ENCODE measurements around the gene ZNF777. TPM values are rescaled to one million over a fixed set of nuclear protein-coding genes. Genes with fewer than 3 reads are reported as not detected.

Gene ZNF777
- total RNA-seq, 2 experiments from 2014 or later: 11.7 to 12.5 TPM

DNA sequence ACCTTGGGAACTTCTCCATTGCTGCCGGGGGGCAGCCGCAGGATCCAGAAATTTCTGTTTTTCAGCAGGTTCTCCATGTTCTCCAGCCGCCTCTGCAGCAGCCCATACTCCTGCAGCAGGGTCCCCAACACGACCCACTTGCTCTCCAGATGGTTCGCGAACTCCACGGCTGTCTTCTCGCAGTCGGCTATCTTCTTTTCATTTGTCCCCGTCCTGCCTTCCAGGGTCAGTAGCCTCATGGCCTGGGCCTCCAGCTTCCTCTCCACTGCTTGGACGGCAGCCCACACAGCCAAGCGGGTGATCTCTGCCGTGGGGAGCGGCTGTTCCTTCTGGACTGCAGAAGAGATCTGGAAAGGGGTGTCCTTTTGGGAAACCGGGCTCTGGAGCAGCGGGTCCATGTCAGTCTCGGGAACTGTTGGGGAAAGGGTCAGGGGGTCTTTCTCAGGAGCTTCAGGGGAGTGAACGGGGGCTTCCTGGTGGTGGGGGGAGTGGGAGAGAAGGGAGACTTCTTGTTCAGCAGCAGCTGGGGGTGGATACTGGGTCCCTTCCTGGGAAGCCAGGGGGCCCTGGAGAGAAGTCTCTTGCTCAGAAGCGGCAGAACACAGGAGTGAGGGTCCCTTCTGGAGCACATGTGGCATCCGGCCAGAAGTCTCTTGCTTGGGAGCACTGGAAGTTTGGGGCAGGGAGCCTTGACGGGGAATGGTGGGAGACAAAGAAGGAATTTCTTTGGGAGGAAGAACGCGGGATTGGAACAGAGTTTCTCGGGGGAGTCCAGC is 5.5 kb downstream of the ZNF777 start:
- Mint-ChIP-seq H3K27ac (no peak overlapping the region), H3K9me3 (no peaks in the 10 kb centered on the region), H3K27me3 (no peaks in the 10 kb centered on the region), H3K36me3 (ENCODE audit: low read depth) (peaks cover 24% of the 10 kb centered on the region), H3K4me1 (ENCODE audit: low read depth) (peaks cover 14% of the 10 kb centered on the region), H3K4me3 (no peak overlapping the region)
- no peak for DNase-seq
- POLR2A ChIA-PET: interaction anchor here (0.6 to 1.5 kb wide), 2 partner anchors 15 to 319 kb away, joined by 3 to 5 read pairs; no protein-coding TSS in a partner anchor
- CTCF ChIA-PET: interaction anchor here (1.2 kb wide), 1 partner anchor 15 kb away, joined by 3 read pairs; no protein-coding TSS in a partner anchor
- intact Hi-C loops (cut with micrococcal nuclease): no loop called here
- TF ChIP-seq, protein P1, sequence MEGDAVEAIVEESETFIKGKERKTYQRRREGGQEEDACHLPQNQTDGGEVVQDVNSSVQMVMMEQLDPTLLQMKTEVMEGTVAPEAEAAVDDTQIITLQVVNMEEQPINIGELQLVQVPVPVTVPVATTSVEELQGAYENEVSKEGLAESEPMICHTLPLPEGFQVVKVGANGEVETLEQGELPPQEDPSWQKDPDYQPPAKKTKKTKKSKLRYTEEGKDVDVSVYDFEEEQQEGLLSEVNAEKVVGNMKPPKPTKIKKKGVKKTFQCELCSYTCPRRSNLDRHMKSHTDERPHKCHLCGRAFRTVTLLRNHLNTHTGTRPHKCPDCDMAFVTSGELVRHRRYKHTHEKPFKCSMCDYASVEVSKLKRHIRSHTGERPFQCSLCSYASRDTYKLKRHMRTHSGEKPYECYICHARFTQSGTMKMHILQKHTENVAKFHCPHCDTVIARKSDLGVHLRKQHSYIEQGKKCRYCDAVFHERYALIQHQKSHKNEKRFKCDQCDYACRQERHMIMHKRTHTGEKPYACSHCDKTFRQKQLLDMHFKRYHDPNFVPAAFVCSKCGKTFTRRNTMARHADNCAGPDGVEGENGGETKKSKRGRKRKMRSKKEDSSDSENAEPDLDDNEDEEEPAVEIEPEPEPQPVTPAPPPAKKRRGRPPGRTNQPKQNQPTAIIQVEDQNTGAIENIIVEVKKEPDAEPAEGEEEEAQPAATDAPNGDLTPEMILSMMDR (IDR thresholded peaks at IDR 0.05): no peak
- no peak for ATAC-seq

- TF ChIP-seq, protein P1 (IDR thresholded peaks at IDR 0.05): no peak
- Mint-ChIP-seq H3K27me3 (no peaks in the 10 kb centered on the region), H3K4me3 (no peak overlapping the region), H3K36me3 (ENCODE audit: low read depth) (peaks cover 28% of the 10 kb centered on the region), H3K4me1 (ENCODE audit: low read depth) (peaks cover 14% of the 10 kb centered on the region), H3K9me3 (no peaks in the 10 kb centered on the region), H3K27ac (no peak overlapping the region)
- POLR2A ChIA-PET: interaction anchor here (1.5 kb wide), 1 partner anchor 14 kb away, joined by 5 read pairs; no protein-coding TSS in a partner anchor
- DNase-seq (no peak), ATAC-seq (no peak)
- CTCF ChIA-PET: interaction anchor here (0.9 to 1.2 kb wide), 2 partner anchors 12 to 14 kb away, joined by 3 read pairs; no protein-coding TSS in a partner anchor
- intact Hi-C loops (cut with micrococcal nuclease): no loop called here
Observed at GRCh38 chr7:149454750-149455149, 6.1 kb downstream of the ZNF777 start.

DNA sequence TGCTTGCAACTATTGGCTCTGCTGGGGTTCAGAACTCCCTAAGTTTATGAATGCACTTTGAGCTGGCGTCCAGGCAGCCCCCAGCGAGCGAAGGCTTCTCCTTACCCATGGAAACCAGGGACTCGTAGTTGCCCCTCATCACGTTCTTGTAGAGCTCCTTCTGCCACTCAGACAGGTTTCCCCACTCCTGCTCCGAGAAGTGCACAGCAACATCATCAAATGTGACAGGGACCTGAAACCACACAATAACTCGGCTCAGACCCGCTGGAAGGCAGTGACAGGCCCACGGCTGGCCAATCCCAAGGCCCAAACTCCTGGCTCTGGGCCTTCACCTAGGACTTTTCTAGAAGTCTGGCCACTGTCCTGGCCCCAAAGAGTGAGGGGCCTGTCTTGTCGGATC is 6.9 kb downstream of the ZNF777 start:
- ATAC-seq: no peak
- Mint-ChIP-seq H3K36me3 (ENCODE audit: low read depth) (peaks cover 34% of the 10 kb centered on the region), H3K27me3 (no peaks in the 10 kb centered on the region), H3K27ac (no peak overlapping the region), H3K4me3 (no peak overlapping the region), H3K4me1 (ENCODE audit: low read depth) (peaks cover 13% of the 10 kb centered on the region), H3K9me3 (no peaks in the 10 kb centered on the region)
- no peak for DNase-seq
- TF ChIP-seq, protein P1 (IDR thresholded peaks at IDR 0.05): no peak
- CTCF ChIA-PET: interaction anchor here (0.9 to 1.2 kb wide), 2 partner anchors 13 to 14 kb away, joined by 3 read pairs; no protein-coding TSS in a partner anchor
- POLR2A ChIA-PET: interaction anchor here (1.5 kb wide), 1 partner anchor 14 kb away, joined by 5 read pairs; no protein-coding TSS in a partner anchor
- intact Hi-C loops (cut with micrococcal nuclease): no loop called here

GRCh38 chr7:149450821-149451220 is 10.0 kb downstream of the ZNF777 start:
- ChIA-PET CTCF (no interaction called here), POLR2A (interaction anchor here (0.7 to 1.7 kb wide), 2 partner anchors 9 to 10 kb away, joined by 4 read pairs; partner anchors contain the start of gene ZNF777)
- DNase-seq (no peak), ATAC-seq (no peak)
- H3K9me3 Mint-ChIP-seq: no peaks in the 10 kb centered on the region
- H3K27ac Mint-ChIP-seq: no peak overlapping the region
- H3K36me3 Mint-ChIP-seq (ENCODE audit: low read depth): peaks cover 48% of the 10 kb centered on the region
- intact Hi-C loops (cut with micrococcal nuclease): no loop called here
- TF ChIP-seq, protein P1 (IDR thresholded peaks at IDR 0.05): no peak
- no peak overlapping the region for H3K4me3 Mint-ChIP-seq
- H3K4me1 Mint-ChIP-seq (ENCODE audit: low read depth): peaks cover 4% of the 10 kb centered on the region
- no peaks in the 10 kb centered on the region for H3K27me3 Mint-ChIP-seq

GRCh38 chr7:149449897-149450296 is 11.0 kb downstream of the ZNF777 start:
- intact Hi-C loops (cut with micrococcal nuclease): no loop called here
- Mint-ChIP-seq H3K4me1 (ENCODE audit: low read depth) (peaks cover 4% of the 10 kb centered on the region), H3K27me3 (no peaks in the 10 kb centered on the region), H3K9me3 (no peaks in the 10 kb centered on the region), H3K27ac (no peak overlapping the region), H3K4me3 (no peak overlapping the region), H3K36me3 (ENCODE audit: low read depth) (peaks cover 53% of the 10 kb centered on the region)
- CTCF ChIA-PET: no interaction called here
- DNase-seq: no peak
- POLR2A ChIA-PET: no interaction called here
- TF ChIP-seq, protein P1 (IDR thresholded peaks at IDR 0.05): no peak
- ATAC-seq: no peak

Data from activated CD8-positive, alpha-beta T cell treated with anti-CD3 and anti-CD28 coated beads for 36 hours (primary cell).